Dendritic cell treated with granulocyte-macrophage colony-stimulating factor and Interleukin-4, amounts not matched to agents 40 ng/mL and 50 ng/mL, for 4 days (primary cell): Measurements from ENCODE around the gene DPEP3.

Experiments
- H3K27ac Mint-ChIP-seq: one replicate; pipeline ENCODE4 v1.8.0; 2022; ENCODE audit warnings: mild to moderate bottlenecking, mixed read lengths
- H3K27me3 Mint-ChIP-seq: one replicate; pipeline ENCODE4 v1.8.0; 2022; ENCODE audit warnings: mild to moderate bottlenecking, mixed read lengths
- H3K36me3 Mint-ChIP-seq: one replicate; pipeline ENCODE4 v1.8.0; 2022; ENCODE audit warnings: low read depth, mixed read lengths
- H3K4me1 Mint-ChIP-seq: one replicate; pipeline ENCODE4 v1.8.0; 2022; ENCODE audit warnings: low read depth, mixed read lengths
- H3K4me3 Mint-ChIP-seq: one replicate; pipeline ENCODE4 v1.8.0; 2022; ENCODE audit warnings: mild to moderate bottlenecking, moderate library complexity, mixed read lengths
- H3K9me3 Mint-ChIP-seq: one replicate; pipeline ENCODE4 v1.8.0; 2022; ENCODE audit warnings: mixed read lengths
- intact Hi-C: fragments of 100-400 bp; cut with micrococcal nuclease; formaldehyde crosslinking; loops from one replicate; pipeline ENCODE4 v1.15.0; 2022

Gene DPEP3

GRCh38 chr16:67931712-67932461 lies 48.4 kb downstream of the DPEP3 start, which contains the start of gene CTRL:
Gene CTRL (minus strand): TSS chr16:67931862. CDS start chr16:67931852, 10 bp downstream.
- no peaks in the 10 kb centered on the region for H3K27me3 Mint-ChIP-seq
- H3K4me3 Mint-ChIP-seq, result no peak within 1 kb of the TSS
- intact Hi-C loops, result loop anchor here (10.0 kb wide), 1 partner anchor 57 kb away; the partner anchor contains the start of gene EDC4
- no peak within 1 kb of the TSS for H3K27ac Mint-ChIP-seq
- H3K36me3 Mint-ChIP-seq, result peaks cover 97% of the 10 kb centered on the region
- no peaks in the 10 kb centered on the region for H3K9me3 Mint-ChIP-seq
- H3K4me1 Mint-ChIP-seq, result peaks cover 18% of the 10 kb centered on the region

- Mint-ChIP-seq H3K4me3 (no peak overlapping the region), H3K27ac (no peak overlapping the region), H3K27me3 (no peaks in the 10 kb centered on the region), H3K4me1 (peaks cover 15% of the 10 kb centered on the region), H3K36me3 (peaks cover 97% of the 10 kb centered on the region), H3K9me3 (no peaks in the 10 kb centered on the region)
- intact Hi-C loops, result loop anchor here (10.0 kb wide), 1 partner anchor 56 kb away; the partner anchor contains the start of gene EDC4
Observed at GRCh38 chr16:67930678-67931211, 49.6 kb downstream of the DPEP3 start.

- Mint-ChIP-seq H3K27ac (no peak overlapping the region), H3K9me3 (no peaks in the 10 kb centered on the region), H3K27me3 (no peaks in the 10 kb centered on the region), H3K36me3 (peaks cover 96% of the 10 kb centered on the region), H3K4me3 (no peak overlapping the region), H3K4me1 (peaks cover 12% of the 10 kb centered on the region)
- intact Hi-C loops, result loop anchor here (10.0 kb wide), 1 partner anchor 55 kb away; the partner anchor contains the start of gene EDC4
Observed at GRCh38 chr16:67930191-67930590, 50.1 kb downstream of the DPEP3 start.

- Mint-ChIP-seq H3K27me3 (no peaks in the 10 kb centered on the region), H3K9me3 (no peaks in the 10 kb centered on the region), H3K4me3 (no peak overlapping the region), H3K36me3 (peaks cover 91% of the 10 kb centered on the region), H3K27ac (no peak overlapping the region), H3K4me1 (peaks cover 2% of the 10 kb centered on the region)
- intact Hi-C loops, result loop anchor here (2.0 kb wide), 1 partner anchor 256 kb away; no protein-coding TSS in a partner anchor
Observed at GRCh38 chr16:67928561-67929364, 51.5 kb downstream of the DPEP3 start.

GRCh38 chr16:67928147-67928546 lies 52.2 kb downstream of the DPEP3 start:
- Mint-ChIP-seq H3K4me3 (no peak overlapping the region), H3K4me1 (no peaks in the 10 kb centered on the region), H3K36me3 (peaks cover 91% of the 10 kb centered on the region), H3K27me3 (no peaks in the 10 kb centered on the region), H3K9me3 (no peaks in the 10 kb centered on the region), H3K27ac (no peak overlapping the region)
- intact Hi-C loops, result loop anchor here (2.0 kb wide), 1 partner anchor 255 kb away; no protein-coding TSS in a partner anchor

GRCh38 chr16:67927131-67927941 lies 53.0 kb downstream of the DPEP3 start:
- peaks cover 90% of the 10 kb centered on the region for H3K36me3 Mint-ChIP-seq

GRCh38 chr16:67926181-67926750 lies 54.0 kb downstream of the DPEP3 start:
- Mint-ChIP-seq H3K36me3 (peaks cover 90% of the 10 kb centered on the region), H3K4me1 (peaks cover 15% of the 10 kb centered on the region), H3K9me3 (no peaks in the 10 kb centered on the region), H3K27ac (no peak overlapping the region), H3K27me3 (no peaks in the 10 kb centered on the region), H3K4me3 (no peak overlapping the region)
- intact Hi-C loops, result no loop called here

More at GRCh38 chr16:67927131-67927941, 53.0 kb downstream of the DPEP3 start:
- Mint-ChIP-seq H3K4me1 (peaks cover 6% of the 10 kb centered on the region), H3K27me3 (no peaks in the 10 kb centered on the region), H3K4me3 (no peak overlapping the region), H3K27ac (no peak overlapping the region), H3K9me3 (no peaks in the 10 kb centered on the region)
- intact Hi-C loops, result no loop called here
